Measurements from ENCODE around the gene NRXN2. TPM values are rescaled to one million over a fixed set of nuclear protein-coding genes. Genes with fewer than 3 reads are reported as not detected.

Gene NRXN2
- total RNA-seq, 1 donor from 2014 or later, result 0.72 TPM

DNA sequence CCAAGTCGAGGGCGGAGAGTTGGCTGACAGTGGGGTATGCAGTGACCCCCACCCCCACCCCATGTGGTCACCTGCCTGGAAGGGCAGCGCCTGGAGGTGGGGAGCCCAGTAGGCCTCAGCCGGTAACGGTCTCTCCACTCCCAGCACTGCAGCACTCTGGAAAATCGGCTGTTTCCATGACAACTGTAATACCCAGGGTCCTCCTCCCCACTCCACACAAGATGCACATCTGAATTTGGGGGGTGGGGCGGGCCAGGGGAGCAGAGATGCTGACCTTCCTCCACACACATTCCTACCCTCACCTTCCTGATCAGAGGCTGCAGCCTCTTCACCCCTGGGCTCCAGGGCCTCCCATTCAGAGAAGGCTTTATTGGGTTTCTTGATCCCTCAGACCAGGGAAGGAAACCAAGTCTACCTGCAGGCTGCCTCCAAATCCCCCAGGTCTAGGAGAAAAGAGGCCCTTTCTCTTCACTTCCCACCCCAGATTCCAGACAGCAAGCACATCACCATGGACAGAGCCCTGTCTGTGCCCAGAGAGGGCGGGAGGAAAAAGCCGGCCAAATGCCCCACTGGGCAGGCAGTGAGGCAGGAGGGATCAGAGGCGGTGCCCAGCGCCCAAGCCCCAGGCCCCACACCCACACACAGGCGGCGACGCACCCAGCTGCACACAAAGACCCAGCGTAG, 85.5 kb downstream of the NRXN2 start:
- no peaks in the 10 kb centered on the region for H3K4me1 ChIP-seq
- TF ChIP-seq, protein P1, sequence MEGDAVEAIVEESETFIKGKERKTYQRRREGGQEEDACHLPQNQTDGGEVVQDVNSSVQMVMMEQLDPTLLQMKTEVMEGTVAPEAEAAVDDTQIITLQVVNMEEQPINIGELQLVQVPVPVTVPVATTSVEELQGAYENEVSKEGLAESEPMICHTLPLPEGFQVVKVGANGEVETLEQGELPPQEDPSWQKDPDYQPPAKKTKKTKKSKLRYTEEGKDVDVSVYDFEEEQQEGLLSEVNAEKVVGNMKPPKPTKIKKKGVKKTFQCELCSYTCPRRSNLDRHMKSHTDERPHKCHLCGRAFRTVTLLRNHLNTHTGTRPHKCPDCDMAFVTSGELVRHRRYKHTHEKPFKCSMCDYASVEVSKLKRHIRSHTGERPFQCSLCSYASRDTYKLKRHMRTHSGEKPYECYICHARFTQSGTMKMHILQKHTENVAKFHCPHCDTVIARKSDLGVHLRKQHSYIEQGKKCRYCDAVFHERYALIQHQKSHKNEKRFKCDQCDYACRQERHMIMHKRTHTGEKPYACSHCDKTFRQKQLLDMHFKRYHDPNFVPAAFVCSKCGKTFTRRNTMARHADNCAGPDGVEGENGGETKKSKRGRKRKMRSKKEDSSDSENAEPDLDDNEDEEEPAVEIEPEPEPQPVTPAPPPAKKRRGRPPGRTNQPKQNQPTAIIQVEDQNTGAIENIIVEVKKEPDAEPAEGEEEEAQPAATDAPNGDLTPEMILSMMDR (IDR thresholded peaks at IDR 0.05), result no peak
- no peaks in the 10 kb centered on the region for H3K9me3 ChIP-seq
- DNase-seq (no peak), ATAC-seq (no peak)
- H3K27ac ChIP-seq, result no peak overlapping the region
- H3K36me3 ChIP-seq, result no peaks in the 10 kb centered on the region
- intact Hi-C loops (cut with DNase I), result no loop called here
- H3K4me3 ChIP-seq, result no peak overlapping the region
- H3K27me3 ChIP-seq, result peaks cover 69% of the 10 kb centered on the region

DNA sequence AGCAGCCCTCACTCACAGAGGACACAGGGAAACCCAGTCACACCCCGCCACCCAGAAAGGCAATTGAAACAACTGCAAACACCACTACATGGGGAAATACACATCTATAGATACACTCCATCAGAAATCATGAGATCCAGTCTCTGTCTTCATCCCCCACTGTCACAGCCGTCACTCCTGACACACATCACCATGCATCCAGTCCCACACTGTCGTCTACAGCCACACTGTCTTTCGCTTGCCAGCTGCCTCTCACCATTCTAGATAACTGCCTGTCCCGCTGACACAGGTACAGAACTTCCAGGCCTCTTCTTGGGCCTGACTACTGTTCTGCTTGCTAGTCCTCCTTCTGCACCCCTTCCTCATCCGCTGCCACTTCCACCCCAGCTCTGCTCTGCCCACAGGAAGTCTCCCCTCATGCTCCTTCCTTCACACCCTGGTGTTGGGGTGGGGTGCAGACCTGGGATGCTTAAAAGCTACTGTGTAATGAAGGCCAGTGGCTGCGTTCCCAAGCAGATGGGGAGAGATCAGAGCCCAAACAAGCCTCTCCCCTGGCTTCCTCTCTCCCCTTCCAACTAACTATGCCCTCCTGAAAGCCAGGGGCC, 89.3 kb downstream of the NRXN2 start:
- Histone ChIP-seq H3K4me1 (no peaks in the 10 kb centered on the region), H3K36me3 (no peaks in the 10 kb centered on the region), H3K4me3 (no peak overlapping the region), H3K27me3 (peaks cover 39% of the 10 kb centered on the region), H3K27ac (no peak overlapping the region), H3K9me3 (no peaks in the 10 kb centered on the region)
- ATAC-seq (no peak), DNase-seq (no peak)
- intact Hi-C loops (cut with DNase I), result no loop called here
- TF ChIP-seq, protein P1 (IDR thresholded peaks at IDR 0.05), result no peak

DNA sequence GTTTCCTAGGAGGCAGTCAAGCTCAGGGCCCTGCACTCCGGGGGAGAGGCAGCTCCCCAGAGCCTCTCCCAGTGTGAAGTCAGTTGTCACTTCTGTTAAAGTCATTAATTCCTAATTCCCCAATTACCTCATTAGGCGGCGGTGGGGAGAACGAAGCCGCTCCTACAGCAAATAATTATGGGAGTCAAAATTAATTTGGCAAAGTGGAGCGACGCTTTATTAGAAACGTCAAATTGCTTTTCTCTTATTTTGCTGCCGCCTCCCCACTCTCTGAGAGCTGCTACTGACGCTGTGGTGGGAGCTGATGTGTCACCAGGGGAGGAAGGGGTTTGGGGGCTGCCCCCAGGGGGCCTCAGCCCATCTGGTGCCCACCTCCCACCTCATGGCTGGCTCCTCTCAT, 90.3 kb downstream of the NRXN2 start:
- H3K9me3 ChIP-seq, result no peaks in the 10 kb centered on the region
- DNase-seq (no peak), ATAC-seq (no peak)
- no peak overlapping the region for H3K4me3 ChIP-seq
- peaks cover 29% of the 10 kb centered on the region for H3K27me3 ChIP-seq
- TF ChIP-seq, protein P1 (IDR thresholded peaks at IDR 0.05), result no peak
- H3K4me1 ChIP-seq, result no peaks in the 10 kb centered on the region
- H3K36me3 ChIP-seq, result no peaks in the 10 kb centered on the region
- H3K27ac ChIP-seq, result no peak overlapping the region
- intact Hi-C loops (cut with DNase I), result no loop called here

DNA sequence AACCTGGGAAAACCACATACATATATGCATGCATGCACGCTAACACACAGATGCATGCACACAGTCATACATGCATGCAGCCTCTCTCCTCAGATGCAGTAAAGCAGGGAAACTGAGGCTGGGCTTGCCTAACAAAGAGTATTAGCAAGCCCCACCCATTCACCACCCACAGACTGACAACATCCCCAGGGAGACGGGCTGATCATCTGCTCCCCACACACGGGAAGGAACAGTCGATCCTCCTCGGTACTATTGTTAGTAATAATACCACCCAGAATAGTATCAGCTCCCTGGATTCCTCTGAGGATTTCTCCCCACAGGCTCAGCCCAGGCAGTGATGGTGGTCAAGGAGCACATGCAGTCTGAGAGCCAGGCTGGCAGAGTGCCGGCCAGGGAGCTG, 90.8 kb downstream of the NRXN2 start:
- Histone ChIP-seq H3K9me3 (no peaks in the 10 kb centered on the region), H3K4me3 (no peak overlapping the region), H3K4me1 (no peaks in the 10 kb centered on the region), H3K27me3 (peaks cover 25% of the 10 kb centered on the region), H3K36me3 (no peaks in the 10 kb centered on the region), H3K27ac (no peak overlapping the region)
- DNase-seq, result no peak
- ATAC-seq, result no peak
- intact Hi-C loops (cut with DNase I), result no loop called here
- TF ChIP-seq, protein P1 (IDR thresholded peaks at IDR 0.05), result no peak

DNA sequence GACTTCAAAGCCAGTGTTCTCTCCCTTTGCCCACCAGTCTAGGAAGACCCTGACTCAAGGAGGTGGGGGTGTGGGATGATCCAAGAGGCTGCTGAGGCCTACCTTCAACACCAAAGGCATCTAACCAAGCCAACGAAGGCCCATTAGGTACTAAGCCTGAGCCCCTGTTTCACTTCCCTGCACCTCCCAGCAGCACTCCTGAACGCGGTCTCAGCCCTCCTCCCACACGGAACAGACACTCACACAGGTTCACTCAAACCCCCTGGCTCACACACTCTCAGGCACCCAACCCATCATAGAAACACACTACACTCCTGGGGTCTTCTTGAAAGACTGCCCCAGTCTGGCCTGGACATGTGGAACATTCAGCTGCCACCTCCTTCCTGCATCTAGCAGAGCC, 91.3 kb downstream of the NRXN2 start:
- H3K9me3 ChIP-seq, result no peaks in the 10 kb centered on the region
- H3K27me3 ChIP-seq, result peaks cover 19% of the 10 kb centered on the region
- H3K4me1 ChIP-seq, result no peaks in the 10 kb centered on the region
- TF ChIP-seq, protein P1 (IDR thresholded peaks at IDR 0.05), result no peak
- intact Hi-C loops (cut with DNase I), result no loop called here
- H3K27ac ChIP-seq, result no peak overlapping the region
- H3K4me3 ChIP-seq, result no peak overlapping the region
- ATAC-seq (no peak), DNase-seq (no peak)
- no peaks in the 10 kb centered on the region for H3K36me3 ChIP-seq
